GM19397 (cell line): Measurements from ENCODE around the gene SETBP1.

Experiments
- ATAC-seq: cut with Tn5 transposase; IDR thresholded peaks from one replicate; pipeline ENCODE4 v1.9.1; 2021; ENCODE audit warnings: mild to moderate bottlenecking, moderate library complexity; ENCODE audit not compliant: unreplicated experiment

The SETBP1 gene

GRCh38 chr18:44730803-44731529 is 50.3 kb downstream of the SETBP1 start:
- ATAC-seq: no peak

GRCh38 chr18:44731530-44732237 is 51.0 kb downstream of the SETBP1 start:
- no peak for ATAC-seq

- no peak for ATAC-seq
Measured at GRCh38 chr18:44732238-44732563, 51.5 kb downstream of the SETBP1 start.

DNA sequence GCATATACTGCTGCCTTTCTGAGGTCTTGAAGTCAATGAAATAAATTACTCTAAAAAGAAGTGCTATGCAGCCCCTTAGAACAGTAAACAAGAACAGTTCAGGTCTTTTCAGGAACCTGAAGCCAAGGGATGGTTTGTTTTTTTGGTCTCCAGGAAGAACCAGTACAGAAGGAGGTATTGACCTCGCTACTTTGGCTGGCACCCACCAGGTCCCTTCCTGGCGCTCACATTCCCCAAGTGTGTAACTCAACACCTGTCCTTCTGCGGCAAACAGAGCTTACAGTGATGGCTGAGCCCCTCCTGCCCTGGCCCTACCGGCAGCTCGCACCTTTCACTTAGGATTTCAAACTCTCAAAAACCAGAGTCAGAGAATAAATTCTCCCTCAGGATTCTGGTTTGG is 51.9 kb downstream of the SETBP1 start:
- ATAC-seq: no peak

GRCh38 chr18:44733069-44733753 is 52.5 kb downstream of the SETBP1 start:
- ATAC-seq: no peak

GRCh38 chr18:44733754-44734465 is 53.2 kb downstream of the SETBP1 start:
- ATAC-seq: no peak

GRCh38 chr18:44735096-44735495 is 54.4 kb downstream of the SETBP1 start:
- no peak for ATAC-seq

GRCh38 chr18:44736664-44737380 is 56.1 kb downstream of the SETBP1 start:
- ATAC-seq: no peak

DNA sequence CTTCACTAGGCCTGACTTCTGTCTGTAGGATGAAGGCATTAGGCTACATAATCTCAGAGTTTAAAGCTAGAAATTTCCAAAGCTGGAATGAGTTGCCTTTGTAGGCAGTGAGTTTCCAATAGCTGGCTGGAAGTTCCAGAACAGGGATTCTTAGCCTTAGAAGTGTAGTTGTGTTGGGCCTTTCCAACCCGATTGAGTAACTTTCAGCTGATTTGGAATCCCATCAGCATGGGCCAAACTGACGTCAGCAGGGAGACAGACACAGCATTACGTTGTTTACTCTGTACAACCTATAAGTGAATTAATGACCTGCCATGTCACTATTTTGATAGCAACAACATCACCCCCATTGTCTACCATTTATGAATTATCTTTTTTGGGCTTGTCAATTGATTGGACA is 56.9 kb downstream of the SETBP1 start:
- no peak for ATAC-seq

- no peak for ATAC-seq
Measured at GRCh38 chr18:44740000-44740399, 59.3 kb downstream of the SETBP1 start.

DNA sequence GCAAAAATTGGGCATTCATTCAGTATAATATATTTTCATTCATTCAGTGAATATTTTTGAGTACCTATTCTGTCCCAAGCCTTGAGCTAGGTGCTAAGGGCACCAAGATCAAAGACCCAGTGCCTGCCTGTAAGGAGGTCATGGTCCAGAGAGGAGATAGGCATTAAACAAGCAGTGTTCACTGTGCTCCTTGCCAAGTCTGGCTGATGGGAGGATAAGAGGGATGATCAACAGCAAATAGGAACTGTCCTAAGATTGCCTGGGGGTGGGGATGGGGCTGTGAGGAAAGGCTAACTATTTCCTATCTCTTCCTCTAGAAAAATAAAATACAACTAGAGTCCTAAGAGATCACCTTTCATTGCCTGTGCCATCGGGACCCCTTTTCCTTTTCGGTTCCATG is 60.4 kb downstream of the SETBP1 start:
- ATAC-seq: no peak

DNA sequence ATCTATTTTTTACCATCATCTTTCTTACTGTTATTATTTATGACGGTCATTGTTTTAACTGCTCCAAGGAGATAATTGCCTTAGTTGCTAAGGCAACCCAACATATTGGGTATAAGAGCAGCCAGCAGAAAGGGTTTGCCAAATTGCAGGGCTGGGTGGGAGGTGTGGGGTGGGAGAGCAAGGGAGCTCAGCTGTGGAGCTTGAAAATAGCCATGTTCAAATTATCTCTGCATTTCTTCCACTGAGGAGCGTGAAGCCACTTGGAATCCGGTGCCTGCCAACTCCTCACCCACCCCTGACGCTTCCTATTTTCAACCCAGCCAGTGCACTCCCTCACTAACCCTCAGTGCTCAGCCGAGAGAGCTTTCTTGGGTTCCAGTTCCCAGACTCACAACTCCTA is 60.8 kb downstream of the SETBP1 start:
- no peak for ATAC-seq

- ATAC-seq: no peak
Measured at GRCh38 chr18:44742126-44742525, 61.4 kb downstream of the SETBP1 start.

- ATAC-seq: no peak
Measured at GRCh38 chr18:44742718-44743311, 62.1 kb downstream of the SETBP1 start.

GRCh38 chr18:44743631-44744030 is 62.9 kb downstream of the SETBP1 start:
- no peak for ATAC-seq

GRCh38 chr18:44744161-44745121 is 63.8 kb downstream of the SETBP1 start:
- ATAC-seq: no peak

GRCh38 chr18:44747157-44747556 is 66.5 kb downstream of the SETBP1 start:
- no peak for ATAC-seq

GRCh38 chr18:44748582-44748981 is 67.9 kb downstream of the SETBP1 start:
- ATAC-seq: no peak

- no peak for ATAC-seq
Measured at GRCh38 chr18:44750774-44751173, 70.1 kb downstream of the SETBP1 start.
